Suprapubic skin (tissue), 3 donors: ENCODE measurements around the gene SPDYE4.

Source experiments
- CTCF ChIP-seq, 2 donors: fragments of 200-600 bp in 1 of 2; fragments of 450-650 bp in 1 of 2; sonication (generic) in 1 of 2; IDR thresholded peaks; one replicate each; pipeline ENCODE4 v1.5.1; 2016 to 2019; ENCODE audit warnings: antibody characterized with exemption in 2 of 2, mild to moderate bottlenecking in 1 of 2, moderate library complexity in 1 of 2
- EP300 ChIP-seq: sonication (generic); formaldehyde crosslinking; IDR thresholded peaks from one replicate; pipeline ENCODE4 v1.6.1; 2017; ENCODE audit warnings: antibody characterized with exemption
- POLR2A ChIP-seq, 2 donors: fragments of 450-650 bp; IDR thresholded peaks; one replicate each; pipeline ENCODE4 v1.6.1; 2017; ENCODE audit warnings: antibody characterized with exemption in 2 of 2, mild to moderate bottlenecking in 2 of 2, moderate library complexity in 2 of 2

- TF ChIP-seq EP300: no peak
- TF ChIP-seq CTCF (IDR thresholded peaks at IDR 0.05): peak; percentile 44 to 94
- no peak for TF ChIP-seq POLR2A (IDR thresholded peaks at IDR 0.05)
Measured at GRCh38 chr17:8745586-8746500, 12.5 kb downstream of the SPDYE4 start.
